T-helper 17 cell (primary cell): Measurements from ENCODE around the gene TBC1D8. TPM values are rescaled to one million over a fixed set of nuclear protein-coding genes. Genes with fewer than 3 reads are reported as not detected.

Experiments used
- ATAC-seq: fragments of 150-1000 bp; cut with Tn5 transposase; 2 replicates; pipeline ENCODE4 v1.10.0; 2021; ENCODE audit warnings: mild to moderate bottlenecking, moderate library complexity
- DNase-seq, 3 donors: peaks; one replicate each; pipeline versions ENCODE4 v3.0.0 to v3.0.0-alpha.2; 2020 to 2021
- H3K9me3 ChIP-seq: one replicate; pipeline ENCODE4 v1.7.0; 2013; ENCODE audit warnings: low read length, mild to moderate bottlenecking; ENCODE audit not compliant: control insufficient read depth, poor library complexity, severe bottlenecking
- H3K27ac Mint-ChIP-seq: one replicate; pipeline ENCODE4 v1.8.0; 2022; ENCODE audit warnings: mild to moderate bottlenecking, moderate library complexity, mixed read lengths
- H3K27me3 Mint-ChIP-seq: one replicate; pipeline ENCODE4 v1.8.0; 2022; ENCODE audit warnings: mixed read lengths
- H3K36me3 Mint-ChIP-seq: one replicate; pipeline ENCODE4 v1.8.0; 2022; ENCODE audit warnings: low read depth, mixed read lengths
- H3K4me1 Mint-ChIP-seq: one replicate; pipeline ENCODE4 v1.8.0; 2022; ENCODE audit warnings: mild to moderate bottlenecking, mixed read lengths
- H3K4me3 Mint-ChIP-seq: one replicate; pipeline ENCODE4 v1.8.0; 2022; ENCODE audit warnings: mild to moderate bottlenecking, moderate library complexity, mixed read lengths
- total RNA-seq, 4 donors: library from RNA in 2 of 4; stranded (reverse) in 2 of 4; gene quantifications; one replicate each; pipeline ENCODE4 v1.2.3 and lab custom pipeline; 2022 to 2026

TBC1D8 gene
- total RNA-seq, 2 donors from 2014 or later, result 0.39 to 1.9 TPM

DNA sequence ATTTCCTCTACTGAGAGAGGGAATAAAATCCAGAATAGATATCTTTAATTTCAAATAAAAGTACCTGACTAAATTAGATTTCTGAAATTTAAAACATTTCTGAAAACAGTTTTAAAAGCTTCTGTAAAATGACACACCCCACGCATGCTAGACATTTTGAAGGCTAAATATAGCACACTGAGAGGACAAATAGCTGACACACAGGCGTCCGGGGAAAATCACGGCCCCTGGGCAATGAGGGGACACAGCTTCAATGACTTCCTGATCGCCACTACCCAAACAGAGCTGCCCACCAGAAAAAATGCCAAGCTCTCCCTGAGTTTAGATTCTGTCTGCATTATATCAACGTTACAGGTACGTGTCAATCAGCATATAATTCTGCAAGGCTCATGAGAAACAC is 10.9 kb downstream of the TBC1D8 start:
- peaks cover 58% of the 10 kb centered on the region for H3K27me3 Mint-ChIP-seq
- no peaks in the 10 kb centered on the region for H3K4me1 Mint-ChIP-seq
- H3K4me3 Mint-ChIP-seq, result no peak overlapping the region

DNA sequence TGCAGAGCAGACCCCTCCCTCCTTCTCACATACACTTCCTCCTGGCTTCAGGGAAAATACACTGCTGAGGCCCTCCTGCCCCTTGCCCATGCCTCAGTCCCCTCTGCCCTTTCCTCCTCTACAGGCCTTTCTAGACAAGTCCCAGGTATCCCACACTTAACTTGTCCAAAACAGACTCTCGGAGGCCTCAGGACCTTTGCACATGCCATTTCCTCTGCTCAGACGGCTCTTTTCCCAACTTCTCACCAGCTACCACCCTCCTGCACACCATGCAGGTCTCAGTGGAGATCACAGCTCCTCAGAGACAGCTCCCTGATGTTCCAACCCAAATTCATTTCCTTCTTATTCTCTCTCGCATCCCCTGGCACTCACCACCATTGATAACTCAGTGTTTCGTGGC is 11.7 kb downstream of the TBC1D8 start:
- ATAC-seq (no peak), DNase-seq (no peak)
- peaks cover 9% of the 10 kb centered on the region for H3K36me3 Mint-ChIP-seq
- H3K27me3 Mint-ChIP-seq, result peaks cover 52% of the 10 kb centered on the region
- H3K4me1 Mint-ChIP-seq, result no peaks in the 10 kb centered on the region
- H3K27ac Mint-ChIP-seq, result no peak overlapping the region
- no peak overlapping the region for H3K4me3 Mint-ChIP-seq
- H3K9me3 ChIP-seq, result no peaks in the 10 kb centered on the region

More for the DNA sequence above, 10.9 kb downstream of the TBC1D8 start:
- H3K9me3 ChIP-seq, result no peaks in the 10 kb centered on the region
- Mint-ChIP-seq H3K27ac (no peak overlapping the region), H3K36me3 (peaks cover 9% of the 10 kb centered on the region)
- no peak for DNase-seq
- ATAC-seq, result no peak

DNA sequence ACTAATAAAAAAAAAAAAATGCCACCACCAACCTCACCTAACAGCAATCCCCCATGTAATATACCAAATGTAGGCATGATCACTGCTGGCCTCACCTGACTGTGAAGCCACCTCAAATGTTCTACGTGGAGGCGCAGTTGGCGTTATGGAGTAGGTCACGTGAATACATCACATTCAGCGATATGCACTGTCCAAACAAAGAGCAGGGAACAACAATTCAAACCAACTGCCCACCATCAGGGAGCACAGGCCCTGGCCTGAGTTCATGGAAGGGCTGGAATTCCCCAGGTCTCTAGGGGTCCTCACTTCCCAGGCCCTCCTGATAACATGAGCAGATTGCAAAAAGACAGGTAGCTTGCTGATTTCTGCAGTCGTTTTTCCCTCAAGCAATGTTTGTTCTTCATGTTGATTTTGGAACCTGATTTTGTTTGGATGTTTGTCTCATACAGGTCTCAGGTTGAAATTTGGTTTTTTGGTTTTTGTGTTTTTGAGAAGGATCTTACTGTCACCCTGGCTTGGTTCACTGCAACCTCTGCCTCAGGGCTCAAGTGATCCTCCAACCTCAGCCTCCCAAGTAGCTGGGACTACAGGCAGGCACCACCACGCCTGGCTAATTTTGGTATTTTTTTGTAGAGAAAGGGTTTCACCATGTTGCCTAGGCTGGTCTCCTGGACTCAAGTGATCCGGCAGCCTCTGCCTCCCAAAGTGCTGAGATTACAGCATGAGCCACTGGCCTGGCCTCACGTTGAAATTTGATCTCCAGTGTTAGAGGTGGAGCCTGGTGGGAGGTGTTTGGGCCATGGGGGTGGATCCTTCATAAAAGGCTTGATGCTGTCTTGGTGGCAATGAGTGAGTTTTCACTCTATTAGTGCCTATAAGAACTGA is 15.5 kb downstream of the TBC1D8 start:
- ATAC-seq (no peak), DNase-seq (no peak)
- peaks cover 26% of the 10 kb centered on the region for H3K27me3 Mint-ChIP-seq
- H3K9me3 ChIP-seq, result no peaks in the 10 kb centered on the region
- H3K4me1 Mint-ChIP-seq, result no peaks in the 10 kb centered on the region
- no peak overlapping the region for H3K27ac Mint-ChIP-seq
- H3K36me3 Mint-ChIP-seq, result peaks cover 6% of the 10 kb centered on the region
- H3K4me3 Mint-ChIP-seq, result no peak overlapping the region

DNA sequence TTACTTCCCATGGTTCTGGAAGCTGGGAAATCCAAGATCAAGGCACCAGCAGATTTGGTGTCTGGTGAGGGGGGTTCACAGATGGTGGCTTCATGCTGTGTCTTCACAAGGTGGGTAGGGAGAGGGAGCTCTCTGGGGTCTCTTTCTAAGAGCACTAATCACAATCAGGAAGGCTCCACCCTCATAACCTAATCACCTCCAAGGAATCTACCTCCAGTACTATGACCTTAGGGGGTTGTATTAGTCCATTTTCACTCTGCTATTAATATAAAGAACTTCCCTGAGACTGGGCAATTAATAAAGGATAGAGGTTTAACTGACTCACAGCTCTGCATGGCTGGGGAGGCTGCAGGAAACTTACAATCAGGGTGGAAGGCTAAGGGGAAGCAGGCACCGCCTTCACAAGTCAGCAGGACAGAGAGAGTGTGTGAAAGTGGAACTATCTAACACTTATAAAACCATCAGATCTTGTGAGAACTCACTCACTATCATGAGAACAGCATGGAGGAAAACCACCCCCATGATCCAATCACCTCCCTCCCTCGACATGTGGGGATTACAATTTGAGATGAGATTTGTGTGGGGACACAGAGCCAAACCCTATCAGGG is 17.6 kb downstream of the TBC1D8 start:
- H3K9me3 ChIP-seq, result no peaks in the 10 kb centered on the region
- ATAC-seq (no peak), DNase-seq (no peak)
- H3K27me3 Mint-ChIP-seq, result peaks cover 15% of the 10 kb centered on the region
- no peak overlapping the region for H3K4me3 Mint-ChIP-seq
- H3K4me1 Mint-ChIP-seq, result no peaks in the 10 kb centered on the region
- H3K27ac Mint-ChIP-seq, result no peak overlapping the region
- no peaks in the 10 kb centered on the region for H3K36me3 Mint-ChIP-seq

DNA sequence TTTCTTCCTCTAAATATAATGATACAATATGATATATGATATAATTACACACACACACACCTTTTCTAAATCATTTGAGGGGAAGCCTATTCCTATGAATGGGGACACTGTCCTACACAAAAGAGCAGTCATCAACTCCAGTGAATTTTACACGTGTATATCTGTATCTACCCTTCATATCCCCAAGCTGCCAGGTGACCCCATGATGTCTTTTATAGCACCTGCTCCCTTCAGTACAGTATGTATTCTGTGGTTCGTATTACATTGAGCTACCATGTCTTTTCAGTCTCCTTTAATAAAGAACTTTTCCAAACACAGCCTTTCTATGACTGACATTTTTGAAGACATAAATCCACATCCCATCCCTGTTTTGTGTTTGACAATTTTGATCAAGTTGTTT is 19.0 kb downstream of the TBC1D8 start:
- ATAC-seq (no peak), DNase-seq (no peak)
- Mint-ChIP-seq H3K4me3 (no peak overlapping the region), H3K36me3 (no peaks in the 10 kb centered on the region), H3K27me3 (peaks cover 11% of the 10 kb centered on the region), H3K4me1 (no peaks in the 10 kb centered on the region), H3K27ac (no peak overlapping the region)
- H3K9me3 ChIP-seq, result no peaks in the 10 kb centered on the region

DNA sequence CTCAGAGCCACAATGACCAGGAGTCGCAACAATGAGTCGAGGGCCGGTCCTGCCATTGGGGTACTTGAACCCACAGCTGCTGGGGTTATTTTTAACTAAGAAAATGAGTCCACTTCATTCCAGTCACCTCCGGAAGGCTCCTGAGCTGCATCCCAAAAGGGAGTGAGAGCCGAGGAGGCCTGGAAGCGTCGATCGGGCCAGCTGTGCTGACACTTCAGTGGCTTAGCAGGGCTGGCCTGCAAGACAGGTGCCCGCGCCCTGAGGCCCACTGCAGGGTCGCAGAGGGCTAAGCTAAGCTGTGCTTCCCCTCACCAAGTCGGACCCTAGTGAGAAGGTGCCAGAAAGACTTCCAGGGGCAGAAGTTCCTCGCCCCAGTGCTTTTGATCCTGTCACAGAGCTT is 21.1 kb downstream of the TBC1D8 start:
- peaks cover 5% of the 10 kb centered on the region for H3K4me1 Mint-ChIP-seq
- peaks cover 24% of the 10 kb centered on the region for H3K27me3 Mint-ChIP-seq
- no peaks in the 10 kb centered on the region for H3K9me3 ChIP-seq
- DNase-seq (no peak), ATAC-seq (no peak)
- H3K27ac Mint-ChIP-seq, result no peak overlapping the region
- no peak overlapping the region for H3K4me3 Mint-ChIP-seq
- no peaks in the 10 kb centered on the region for H3K36me3 Mint-ChIP-seq

DNA sequence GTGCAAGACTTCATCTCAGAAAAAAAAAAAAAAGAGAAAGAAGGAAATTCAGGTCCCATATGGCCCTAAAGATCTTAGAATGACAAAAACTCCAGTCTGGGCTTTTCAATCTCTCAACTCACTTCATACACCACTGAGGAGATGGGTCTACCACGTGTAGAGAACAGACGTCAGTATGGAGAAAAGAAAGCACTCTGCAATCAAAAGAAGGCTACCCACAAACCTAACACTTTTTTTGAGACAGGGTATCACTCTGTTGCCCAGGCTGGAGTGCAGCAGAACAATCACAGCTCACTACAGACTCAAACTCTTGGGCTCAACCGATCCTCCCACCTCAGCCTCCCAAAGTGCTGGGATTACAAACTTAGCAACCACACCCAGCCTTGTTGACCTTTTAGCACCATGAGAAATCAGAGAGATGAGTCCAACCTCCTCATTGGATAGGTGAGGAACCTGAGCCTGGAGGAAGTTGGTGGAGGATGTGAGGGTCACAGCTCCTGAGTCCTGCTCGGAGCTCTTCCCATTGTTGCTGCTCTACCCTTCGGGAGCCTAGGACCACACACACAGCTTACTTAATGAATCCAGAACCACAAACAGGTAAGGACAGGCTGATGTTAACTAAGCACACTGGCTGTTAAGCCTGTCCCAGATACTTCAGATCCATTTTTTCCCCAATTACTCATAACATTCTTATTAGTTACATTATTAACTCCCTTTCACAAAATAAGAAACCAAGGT is 23.7 kb downstream of the TBC1D8 start:
- H3K9me3 ChIP-seq, result no peaks in the 10 kb centered on the region
- no peak overlapping the region for H3K4me3 Mint-ChIP-seq
- peaks cover 42% of the 10 kb centered on the region for H3K27me3 Mint-ChIP-seq
- peaks cover 5% of the 10 kb centered on the region for H3K4me1 Mint-ChIP-seq
- H3K36me3 Mint-ChIP-seq, result no peaks in the 10 kb centered on the region
- DNase-seq (no peak), ATAC-seq (no peak)
- no peak overlapping the region for H3K27ac Mint-ChIP-seq

DNA sequence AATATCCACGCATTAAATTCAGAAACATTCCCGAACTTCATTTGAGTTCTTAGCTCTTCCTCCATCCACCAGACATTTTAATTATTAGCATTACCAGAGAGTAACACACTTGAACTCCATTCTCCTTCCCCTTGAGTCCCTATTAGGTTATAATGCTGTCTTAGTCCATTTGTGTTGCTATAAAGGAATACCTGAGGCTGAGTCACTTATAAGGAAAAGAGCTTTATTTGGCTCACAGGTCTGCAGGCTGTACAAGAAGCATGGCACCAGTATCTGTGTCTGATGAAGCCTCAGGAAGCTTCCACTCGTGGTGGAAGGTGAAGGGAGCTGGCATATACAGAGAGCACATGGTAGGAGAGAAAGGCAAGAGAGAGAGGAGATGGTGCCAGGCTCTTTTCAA is 25.4 kb downstream of the TBC1D8 start:
- peaks cover 5% of the 10 kb centered on the region for H3K4me1 Mint-ChIP-seq
- no peak for ATAC-seq
- H3K9me3 ChIP-seq, result no peaks in the 10 kb centered on the region
- no peak for DNase-seq
- no peak overlapping the region for H3K27ac Mint-ChIP-seq
- H3K4me3 Mint-ChIP-seq, result no peak overlapping the region
- H3K27me3 Mint-ChIP-seq, result peaks cover 42% of the 10 kb centered on the region
- no peaks in the 10 kb centered on the region for H3K36me3 Mint-ChIP-seq

DNA sequence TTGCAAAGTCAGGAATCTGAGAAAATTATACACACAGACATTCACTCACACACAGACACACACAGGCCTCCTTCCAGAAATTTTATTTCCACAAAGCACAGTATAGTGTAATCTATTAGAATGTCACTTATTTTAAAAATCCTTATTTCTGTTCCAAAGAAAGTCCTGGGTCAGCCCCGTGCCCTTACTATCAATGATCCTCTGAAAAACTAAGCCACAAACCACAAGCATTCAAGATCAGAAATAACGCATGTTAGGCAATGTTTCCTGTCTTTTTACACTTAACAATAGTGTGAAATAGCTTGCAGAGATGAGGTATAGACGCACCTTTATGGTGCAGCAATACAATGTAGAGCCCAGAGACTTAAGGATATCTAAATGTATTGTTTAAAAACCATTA is 25.8 kb downstream of the TBC1D8 start:
- Mint-ChIP-seq H3K27ac (no peak overlapping the region), H3K4me1 (peaks cover 5% of the 10 kb centered on the region), H3K4me3 (no peak overlapping the region), H3K36me3 (no peaks in the 10 kb centered on the region), H3K27me3 (peaks cover 42% of the 10 kb centered on the region)
- DNase-seq (no peak), ATAC-seq (no peak)
- H3K9me3 ChIP-seq, result no peaks in the 10 kb centered on the region

DNA sequence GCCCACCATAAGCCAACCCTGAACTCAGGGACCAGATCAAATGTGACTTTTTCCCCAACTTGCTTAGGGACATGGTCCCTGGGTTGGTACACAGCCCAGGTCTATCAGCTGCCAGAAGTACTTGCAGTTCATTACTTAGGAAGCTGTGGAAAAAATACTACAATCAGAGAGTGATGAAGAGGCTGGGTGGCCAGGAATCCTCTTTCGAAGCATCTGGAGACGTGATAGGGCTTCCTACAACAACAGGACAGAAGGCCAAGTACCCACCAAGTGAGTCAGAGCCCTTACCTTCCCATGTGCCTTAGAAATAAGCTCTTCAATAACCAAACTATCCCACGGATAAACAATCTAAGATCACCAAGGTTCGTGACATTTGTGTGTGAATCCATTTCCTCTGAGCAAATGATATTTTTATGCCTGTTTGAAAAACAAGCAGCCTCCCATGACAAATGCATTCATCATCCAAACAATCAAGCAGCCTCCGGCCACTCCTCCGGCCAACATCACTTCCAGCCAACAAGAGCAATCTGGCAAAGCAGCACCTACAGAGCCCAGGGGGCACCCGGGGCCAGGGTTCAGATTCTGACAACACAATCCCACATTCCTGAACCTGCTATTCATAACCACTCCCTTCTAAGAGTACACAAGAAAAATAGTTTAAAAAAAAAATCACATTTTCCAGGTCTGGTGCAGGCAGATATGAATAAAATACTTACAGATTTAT is 26.4 kb downstream of the TBC1D8 start:
- Mint-ChIP-seq H3K27ac (no peak overlapping the region), H3K36me3 (no peaks in the 10 kb centered on the region)

DNA sequence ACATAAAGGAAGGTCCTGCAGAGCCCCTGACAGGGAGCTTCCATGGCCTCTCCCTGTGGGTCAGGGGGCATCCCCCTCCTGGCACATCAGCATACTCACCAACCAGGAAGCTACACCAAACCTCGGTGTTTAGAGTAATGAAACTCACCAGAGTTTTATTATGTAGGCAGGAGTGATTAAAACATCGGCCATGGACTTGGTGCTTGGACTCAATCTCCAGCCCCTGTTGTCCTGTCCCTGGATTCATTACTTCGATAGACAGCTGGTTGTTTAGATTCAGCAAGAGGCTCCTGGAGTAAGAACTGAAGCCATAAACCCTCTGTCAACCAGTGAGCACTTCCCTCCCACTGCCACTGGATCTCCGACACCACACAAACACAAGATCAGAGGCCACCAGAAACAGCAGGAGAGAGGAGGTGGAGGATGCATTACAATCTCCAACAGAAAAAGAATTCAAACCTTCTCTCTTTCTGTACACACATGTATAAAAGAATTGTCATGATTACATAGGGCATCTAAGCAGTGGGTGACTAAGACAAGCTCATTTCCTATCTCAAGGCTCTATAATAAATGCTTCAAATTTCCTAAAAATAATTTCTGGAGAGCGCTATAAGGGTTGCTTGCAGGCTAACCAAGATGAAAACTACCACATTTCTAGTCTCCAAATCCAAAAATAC is 27.2 kb downstream of the TBC1D8 start:
- H3K36me3 Mint-ChIP-seq, result no peaks in the 10 kb centered on the region
- peaks cover 57% of the 10 kb centered on the region for H3K27me3 Mint-ChIP-seq
- H3K9me3 ChIP-seq, result no peaks in the 10 kb centered on the region
- ATAC-seq, result no peak
- H3K4me1 Mint-ChIP-seq, result peaks cover 5% of the 10 kb centered on the region
- H3K27ac Mint-ChIP-seq, result no peak overlapping the region
- DNase-seq, result no peak
- H3K4me3 Mint-ChIP-seq, result no peak overlapping the region

More for the DNA sequence above, 26.4 kb downstream of the TBC1D8 start:
- H3K9me3 ChIP-seq, result no peaks in the 10 kb centered on the region
- H3K4me3 Mint-ChIP-seq, result no peak overlapping the region
- ATAC-seq, result no peak
- H3K4me1 Mint-ChIP-seq, result peaks cover 5% of the 10 kb centered on the region
- DNase-seq, result no peak
- peaks cover 48% of the 10 kb centered on the region for H3K27me3 Mint-ChIP-seq

DNA sequence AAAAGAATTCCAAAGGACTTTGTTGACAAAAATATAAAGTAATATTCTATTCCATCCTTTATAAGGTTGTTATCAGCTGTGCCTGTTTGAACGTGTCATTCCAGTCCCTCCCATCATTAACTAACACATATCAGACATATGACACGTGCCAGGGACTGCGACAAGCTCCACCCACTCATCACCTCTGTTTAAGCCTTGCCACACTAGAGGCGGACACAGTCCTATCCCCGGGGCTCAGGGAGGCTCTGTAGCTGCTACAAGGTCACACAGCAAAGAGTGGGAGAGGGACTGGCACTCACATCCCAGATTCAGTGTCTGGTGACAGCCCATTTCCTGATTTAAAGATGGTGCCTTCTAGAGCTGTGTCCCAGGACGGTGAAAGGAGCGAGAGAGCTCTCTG is 30.0 kb downstream of the TBC1D8 start:
- H3K4me3 Mint-ChIP-seq, result no peak overlapping the region
- H3K36me3 Mint-ChIP-seq, result no peaks in the 10 kb centered on the region
- H3K27ac Mint-ChIP-seq, result no peak overlapping the region
- peaks cover 47% of the 10 kb centered on the region for H3K27me3 Mint-ChIP-seq
- no peak for DNase-seq
- no peaks in the 10 kb centered on the region for H3K9me3 ChIP-seq
- no peak for ATAC-seq
- peaks cover 5% of the 10 kb centered on the region for H3K4me1 Mint-ChIP-seq
